Measurements from ENCODE around the gene BMP8B. TPM values are rescaled to one million over a fixed set of nuclear protein-coding genes. Genes with fewer than 3 reads are reported as not detected.

Gene BMP8B
- polyA plus RNA-seq, 2 of the 4 experiments (the other 2 are of a cell fraction) = 2.5 to 3.1 TPM

DNA sequence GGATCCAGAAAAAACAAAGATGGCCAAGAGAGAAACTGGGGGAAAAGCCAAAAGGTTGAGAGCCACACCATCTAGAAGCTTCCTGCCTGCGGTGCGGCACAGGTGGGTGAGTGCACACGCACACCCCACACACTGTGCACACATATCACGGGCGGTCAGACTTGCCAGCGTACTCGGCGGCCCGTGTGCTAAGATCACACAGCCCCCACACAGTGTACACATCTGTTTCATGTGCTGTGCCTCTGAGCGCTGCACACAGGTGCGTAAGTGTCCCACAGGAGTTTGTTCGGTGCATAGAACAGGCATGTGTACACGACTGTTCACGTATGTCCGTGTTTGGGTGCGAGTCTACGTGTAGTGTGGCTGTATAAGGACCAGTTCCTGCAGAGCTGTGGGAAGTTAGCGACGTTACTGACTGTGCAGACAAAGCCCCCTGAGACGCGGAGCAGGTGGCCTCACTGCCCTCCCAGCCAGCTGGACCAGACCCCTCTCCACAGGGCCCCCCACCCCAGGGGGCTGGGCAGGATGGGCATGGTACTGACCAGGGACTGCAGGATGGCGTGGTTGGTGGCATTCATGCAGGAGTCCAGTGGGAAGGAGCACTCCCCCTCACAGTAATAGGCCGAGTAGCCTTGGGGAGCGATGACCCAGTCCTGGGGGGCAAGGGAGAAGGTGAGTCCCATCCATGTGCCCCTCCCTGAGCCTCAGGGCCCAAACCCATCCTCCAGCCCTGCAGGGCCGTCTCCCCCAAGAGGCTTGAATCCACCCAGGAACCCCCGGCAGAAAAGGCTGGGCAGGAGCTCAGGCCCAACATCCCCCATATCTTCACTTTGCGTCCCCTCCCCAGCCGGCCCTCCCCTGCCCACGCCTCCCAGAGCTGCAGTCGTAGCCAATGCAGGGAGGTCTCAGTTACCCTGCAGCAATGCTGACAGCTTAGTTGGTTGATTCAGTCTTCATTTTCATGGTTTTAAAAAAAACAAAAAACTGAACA is 25.8 kb downstream of the BMP8B start:
- DNase-seq (ENCODE audit: low read depth in 1 of 2, low spot score in 1 of 2) = no peak
- FAIRE-seq = no peak
- TF ChIP-seq BHLHE40 (IDR thresholded peaks at IDR 0.05; ENCODE audit: low read depth, low read length) (no peak), CBX2 (IDR thresholded peaks at IDR 0.05; ENCODE audit: borderline replicate concordance, low read depth) (no peak), JUN (IDR thresholded peaks at IDR 0.05) (no peak), EHMT2 (IDR thresholded peaks at IDR 0.05; ENCODE audit: low read depth) (no peak)
- 92% methylated on average over 16 of the region's 30 CpGs for WGBS (ENCODE audit: missing lambda C conversion rate)
- Histone ChIP-seq H3K4me3 (no peak overlapping the region), H3K4me1 (no peaks in the 10 kb centered on the region), H3K9me3 (no peaks in the 10 kb centered on the region), H3K4me2 (no peak overlapping the region), H3K27ac (no peak overlapping the region)
- ChIA-PET CTCF (no interaction called here), POLR2A (no interaction called here)
- ATAC-seq = no peak

DNA sequence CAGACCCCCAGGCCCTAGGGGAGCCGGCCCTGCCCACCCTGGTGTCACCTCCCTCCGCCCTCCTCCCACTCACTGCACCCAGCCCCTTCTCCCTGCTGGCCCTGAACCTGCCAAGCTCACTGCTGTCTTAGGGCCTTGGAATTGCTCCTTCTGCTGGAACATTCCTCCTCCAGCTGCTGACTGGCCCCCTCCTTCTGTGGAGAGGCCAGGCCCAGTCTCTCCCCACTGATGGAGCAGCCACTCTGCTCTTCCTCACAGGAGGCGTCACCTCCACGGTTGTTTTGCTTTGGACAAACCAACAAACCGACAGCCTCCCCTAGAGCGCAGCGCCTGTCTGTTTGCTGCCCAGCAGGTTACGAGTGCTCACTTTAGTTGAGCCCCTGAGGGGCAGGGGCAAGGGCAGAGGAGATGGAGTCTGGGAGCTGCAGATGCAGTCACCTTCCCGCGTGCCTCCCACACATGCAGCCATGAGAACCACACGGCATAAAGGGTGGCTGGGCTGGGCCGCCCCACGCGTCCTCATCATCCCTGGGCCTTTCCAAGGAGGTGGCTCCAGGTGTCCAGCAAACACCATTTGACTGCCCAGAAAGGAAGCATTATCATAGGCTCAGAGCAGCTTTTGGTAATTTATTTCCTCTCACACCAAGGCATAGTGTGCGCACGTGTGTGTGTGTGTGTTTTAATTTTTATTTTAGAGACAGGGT is 27.0 kb downstream of the BMP8B start:
- CTCF ChIA-PET = interaction anchor here (0.5 kb wide), 1 partner anchor 337 kb away, joined by 4 read pairs; no protein-coding TSS in a partner anchor
- no peak for TF ChIP-seq RNF2 (IDR thresholded peaks at IDR 0.05; ENCODE audit: borderline replicate concordance, low read depth)
- TF ChIP-seq, protein P1, sequence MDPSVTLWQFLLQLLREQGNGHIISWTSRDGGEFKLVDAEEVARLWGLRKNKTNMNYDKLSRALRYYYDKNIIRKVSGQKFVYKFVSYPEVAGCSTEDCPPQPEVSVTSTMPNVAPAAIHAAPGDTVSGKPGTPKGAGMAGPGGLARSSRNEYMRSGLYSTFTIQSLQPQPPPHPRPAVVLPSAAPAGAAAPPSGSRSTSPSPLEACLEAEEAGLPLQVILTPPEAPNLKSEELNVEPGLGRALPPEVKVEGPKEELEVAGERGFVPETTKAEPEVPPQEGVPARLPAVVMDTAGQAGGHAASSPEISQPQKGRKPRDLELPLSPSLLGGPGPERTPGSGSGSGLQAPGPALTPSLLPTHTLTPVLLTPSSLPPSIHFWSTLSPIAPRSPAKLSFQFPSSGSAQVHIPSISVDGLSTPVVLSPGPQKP (IDR thresholded peaks at IDR 0.05; ENCODE audit: low read depth, low read length) = no peak
- TF ChIP-seq, protein P2, sequence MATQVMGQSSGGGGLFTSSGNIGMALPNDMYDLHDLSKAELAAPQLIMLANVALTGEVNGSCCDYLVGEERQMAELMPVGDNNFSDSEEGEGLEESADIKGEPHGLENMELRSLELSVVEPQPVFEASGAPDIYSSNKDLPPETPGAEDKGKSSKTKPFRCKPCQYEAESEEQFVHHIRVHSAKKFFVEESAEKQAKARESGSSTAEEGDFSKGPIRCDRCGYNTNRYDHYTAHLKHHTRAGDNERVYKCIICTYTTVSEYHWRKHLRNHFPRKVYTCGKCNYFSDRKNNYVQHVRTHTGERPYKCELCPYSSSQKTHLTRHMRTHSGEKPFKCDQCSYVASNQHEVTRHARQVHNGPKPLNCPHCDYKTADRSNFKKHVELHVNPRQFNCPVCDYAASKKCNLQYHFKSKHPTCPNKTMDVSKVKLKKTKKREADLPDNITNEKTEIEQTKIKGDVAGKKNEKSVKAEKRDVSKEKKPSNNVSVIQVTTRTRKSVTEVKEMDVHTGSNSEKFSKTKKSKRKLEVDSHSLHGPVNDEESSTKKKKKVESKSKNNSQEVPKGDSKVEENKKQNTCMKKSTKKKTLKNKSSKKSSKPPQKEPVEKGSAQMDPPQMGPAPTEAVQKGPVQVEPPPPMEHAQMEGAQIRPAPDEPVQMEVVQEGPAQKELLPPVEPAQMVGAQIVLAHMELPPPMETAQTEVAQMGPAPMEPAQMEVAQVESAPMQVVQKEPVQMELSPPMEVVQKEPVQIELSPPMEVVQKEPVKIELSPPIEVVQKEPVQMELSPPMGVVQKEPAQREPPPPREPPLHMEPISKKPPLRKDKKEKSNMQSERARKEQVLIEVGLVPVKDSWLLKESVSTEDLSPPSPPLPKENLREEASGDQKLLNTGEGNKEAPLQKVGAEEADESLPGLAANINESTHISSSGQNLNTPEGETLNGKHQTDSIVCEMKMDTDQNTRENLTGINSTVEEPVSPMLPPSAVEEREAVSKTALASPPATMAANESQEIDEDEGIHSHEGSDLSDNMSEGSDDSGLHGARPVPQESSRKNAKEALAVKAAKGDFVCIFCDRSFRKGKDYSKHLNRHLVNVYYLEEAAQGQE (IDR thresholded peaks at IDR 0.05) = no peak
- TF ChIP-seq, protein P3, sequence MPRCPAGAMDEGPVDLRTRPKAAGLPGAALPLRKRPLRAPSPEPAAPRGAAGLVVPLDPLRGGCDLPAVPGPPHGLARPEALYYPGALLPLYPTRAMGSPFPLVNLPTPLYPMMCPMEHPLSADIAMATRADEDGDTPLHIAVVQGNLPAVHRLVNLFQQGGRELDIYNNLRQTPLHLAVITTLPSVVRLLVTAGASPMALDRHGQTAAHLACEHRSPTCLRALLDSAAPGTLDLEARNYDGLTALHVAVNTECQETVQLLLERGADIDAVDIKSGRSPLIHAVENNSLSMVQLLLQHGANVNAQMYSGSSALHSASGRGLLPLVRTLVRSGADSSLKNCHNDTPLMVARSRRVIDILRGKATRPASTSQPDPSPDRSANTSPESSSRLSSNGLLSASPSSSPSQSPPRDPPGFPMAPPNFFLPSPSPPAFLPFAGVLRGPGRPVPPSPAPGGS (IDR thresholded peaks at IDR 0.05) = no peak
- TF ChIP-seq FOSL2 (IDR thresholded peaks at IDR 0.05) = no peak
- TF ChIP-seq FOSL2 (CRISPR knock-in tag; IDR thresholded peaks at IDR 0.05) = no peak
- TF ChIP-seq, protein P4, sequence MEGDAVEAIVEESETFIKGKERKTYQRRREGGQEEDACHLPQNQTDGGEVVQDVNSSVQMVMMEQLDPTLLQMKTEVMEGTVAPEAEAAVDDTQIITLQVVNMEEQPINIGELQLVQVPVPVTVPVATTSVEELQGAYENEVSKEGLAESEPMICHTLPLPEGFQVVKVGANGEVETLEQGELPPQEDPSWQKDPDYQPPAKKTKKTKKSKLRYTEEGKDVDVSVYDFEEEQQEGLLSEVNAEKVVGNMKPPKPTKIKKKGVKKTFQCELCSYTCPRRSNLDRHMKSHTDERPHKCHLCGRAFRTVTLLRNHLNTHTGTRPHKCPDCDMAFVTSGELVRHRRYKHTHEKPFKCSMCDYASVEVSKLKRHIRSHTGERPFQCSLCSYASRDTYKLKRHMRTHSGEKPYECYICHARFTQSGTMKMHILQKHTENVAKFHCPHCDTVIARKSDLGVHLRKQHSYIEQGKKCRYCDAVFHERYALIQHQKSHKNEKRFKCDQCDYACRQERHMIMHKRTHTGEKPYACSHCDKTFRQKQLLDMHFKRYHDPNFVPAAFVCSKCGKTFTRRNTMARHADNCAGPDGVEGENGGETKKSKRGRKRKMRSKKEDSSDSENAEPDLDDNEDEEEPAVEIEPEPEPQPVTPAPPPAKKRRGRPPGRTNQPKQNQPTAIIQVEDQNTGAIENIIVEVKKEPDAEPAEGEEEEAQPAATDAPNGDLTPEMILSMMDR (IDR thresholded peaks at IDR 0.05) = no peak
- no peak for TF ChIP-seq NFE2L2 (conservative IDR thresholded peaks at IDR 0.05; ENCODE audit: low read length)
- TF ChIP-seq KDM1A (IDR thresholded peaks at IDR 0.05; ENCODE audit: low read depth) = no peak
- TF ChIP-seq JUNB (IDR thresholded peaks at IDR 0.05) = no peak
- no peak for TF ChIP-seq ZC3H11A (IDR thresholded peaks at IDR 0.05)
- TF ChIP-seq HOXA7 (CRISPR knock-in tag; IDR thresholded peaks at IDR 0.05) = no peak
- POLR2A ChIA-PET = interaction anchor here (0.6 kb wide), 1 partner anchor 19 kb away, joined by 4 read pairs; no protein-coding TSS in a partner anchor
- Histone ChIP-seq H3K4me1 (no peaks in the 10 kb centered on the region), H3K27ac (no peak overlapping the region), H3K9me3 (no peaks in the 10 kb centered on the region), H3K4me3 (no peak overlapping the region), H3K4me2 (no peak overlapping the region)
- DNase-seq (ENCODE audit: low read depth in 1 of 2, low spot score in 1 of 2) (no peak), FAIRE-seq (no peak), ATAC-seq (no peak)
- WGBS (ENCODE audit: missing lambda C conversion rate) = 85% methylated on average over 12 of the region's 16 CpGs
